Measurements from ENCODE around the gene SMG1.

SMG1 gene

DNA sequence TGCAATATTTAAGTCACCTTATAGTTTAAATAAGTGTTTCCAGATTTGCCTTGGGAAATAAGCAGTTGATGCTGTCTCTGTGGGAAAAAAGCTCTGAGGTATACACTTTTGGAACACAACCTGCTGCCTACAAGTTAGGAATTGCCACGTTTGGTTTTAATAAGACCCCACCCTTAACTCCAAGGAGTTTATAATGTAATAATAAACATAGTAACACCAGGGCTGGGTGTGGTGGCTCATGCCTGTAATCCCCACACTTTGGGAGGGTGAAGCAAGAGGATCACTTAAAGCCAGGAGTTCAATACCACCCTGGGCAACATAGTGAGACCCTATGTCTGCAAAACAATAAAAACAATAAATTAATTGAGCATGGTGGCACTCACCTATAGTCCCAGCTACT is 15.9 kb upstream of the SMG1 start:
- H3K27ac ChIP-seq: no peak overlapping the region
- no peak for TF ChIP-seq ZFX (IDR thresholded peaks at IDR 0.05)
- TF ChIP-seq, protein P1, sequence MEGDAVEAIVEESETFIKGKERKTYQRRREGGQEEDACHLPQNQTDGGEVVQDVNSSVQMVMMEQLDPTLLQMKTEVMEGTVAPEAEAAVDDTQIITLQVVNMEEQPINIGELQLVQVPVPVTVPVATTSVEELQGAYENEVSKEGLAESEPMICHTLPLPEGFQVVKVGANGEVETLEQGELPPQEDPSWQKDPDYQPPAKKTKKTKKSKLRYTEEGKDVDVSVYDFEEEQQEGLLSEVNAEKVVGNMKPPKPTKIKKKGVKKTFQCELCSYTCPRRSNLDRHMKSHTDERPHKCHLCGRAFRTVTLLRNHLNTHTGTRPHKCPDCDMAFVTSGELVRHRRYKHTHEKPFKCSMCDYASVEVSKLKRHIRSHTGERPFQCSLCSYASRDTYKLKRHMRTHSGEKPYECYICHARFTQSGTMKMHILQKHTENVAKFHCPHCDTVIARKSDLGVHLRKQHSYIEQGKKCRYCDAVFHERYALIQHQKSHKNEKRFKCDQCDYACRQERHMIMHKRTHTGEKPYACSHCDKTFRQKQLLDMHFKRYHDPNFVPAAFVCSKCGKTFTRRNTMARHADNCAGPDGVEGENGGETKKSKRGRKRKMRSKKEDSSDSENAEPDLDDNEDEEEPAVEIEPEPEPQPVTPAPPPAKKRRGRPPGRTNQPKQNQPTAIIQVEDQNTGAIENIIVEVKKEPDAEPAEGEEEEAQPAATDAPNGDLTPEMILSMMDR (conservative IDR thresholded peaks at IDR 0.05): no peak

DNA sequence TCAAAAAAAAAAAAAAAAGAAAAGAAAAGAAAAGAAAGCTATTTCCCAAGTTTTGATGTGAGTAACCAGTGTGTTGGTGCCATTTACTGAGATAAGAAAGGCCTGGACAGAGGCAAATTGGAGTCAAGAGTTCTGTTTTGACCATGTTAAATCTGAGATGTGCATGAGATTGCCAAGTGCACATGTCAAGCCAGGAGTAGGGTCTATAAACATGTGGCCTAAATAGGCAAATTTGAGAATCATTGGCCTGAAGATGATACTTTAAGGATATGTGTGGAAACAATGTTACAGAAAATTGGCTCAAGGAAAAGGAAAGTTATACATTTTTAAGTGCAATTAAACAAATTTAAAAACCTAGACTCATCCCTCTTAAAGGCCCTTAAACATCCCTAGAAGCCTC is 15.3 kb upstream of the SMG1 start:
- no peak overlapping the region for H3K27ac ChIP-seq
- TF ChIP-seq, protein P1 (conservative IDR thresholded peaks at IDR 0.05): no peak
- TF ChIP-seq ZFX (IDR thresholded peaks at IDR 0.05): no peak

DNA sequence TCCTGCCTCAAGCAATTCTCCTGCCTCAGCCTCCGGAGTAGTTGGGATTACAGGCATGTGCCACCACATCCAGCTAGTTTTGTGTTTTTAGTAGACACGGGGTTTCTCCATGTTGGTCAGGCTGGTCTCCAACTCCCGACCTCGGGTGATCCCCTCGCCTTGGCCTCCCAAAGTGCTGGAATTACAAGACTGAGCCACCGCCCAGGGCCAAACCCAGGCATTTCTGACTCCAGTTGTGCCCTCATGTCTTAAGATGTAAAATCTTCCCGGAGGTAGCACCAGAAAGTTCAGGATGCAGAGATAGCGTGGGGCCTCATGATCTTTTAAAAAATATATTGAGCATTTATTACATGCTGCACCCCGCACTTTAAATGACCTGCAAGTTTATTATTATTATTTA is 12.8 kb upstream of the SMG1 start:
- no peak for TF ChIP-seq ZFX (IDR thresholded peaks at IDR 0.05)
- TF ChIP-seq, protein P1 (conservative IDR thresholded peaks at IDR 0.05): no peak
- H3K27ac ChIP-seq: no peak overlapping the region

DNA sequence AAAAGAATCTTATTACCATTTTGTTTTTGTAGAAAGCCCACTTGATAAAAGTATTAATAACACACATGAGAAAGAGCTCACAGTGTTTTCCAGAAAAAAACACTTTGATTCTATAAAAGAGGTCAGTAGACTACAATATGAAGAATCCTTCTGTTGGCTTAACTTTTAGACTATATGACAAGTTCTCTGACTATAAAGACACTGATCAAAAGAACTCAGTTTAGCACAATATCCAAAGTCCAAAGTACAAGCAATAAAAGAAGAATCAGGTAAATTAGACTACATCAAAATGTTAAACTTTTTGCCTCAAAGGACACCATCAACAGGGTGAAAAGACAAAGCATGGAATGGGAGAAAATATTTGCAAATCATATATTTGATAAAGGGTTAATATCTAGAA is 11.2 kb upstream of the SMG1 start:
- no peak overlapping the region for H3K27ac ChIP-seq
- TF ChIP-seq, protein P1 (conservative IDR thresholded peaks at IDR 0.05): no peak
- TF ChIP-seq ZFX (IDR thresholded peaks at IDR 0.05): no peak

DNA sequence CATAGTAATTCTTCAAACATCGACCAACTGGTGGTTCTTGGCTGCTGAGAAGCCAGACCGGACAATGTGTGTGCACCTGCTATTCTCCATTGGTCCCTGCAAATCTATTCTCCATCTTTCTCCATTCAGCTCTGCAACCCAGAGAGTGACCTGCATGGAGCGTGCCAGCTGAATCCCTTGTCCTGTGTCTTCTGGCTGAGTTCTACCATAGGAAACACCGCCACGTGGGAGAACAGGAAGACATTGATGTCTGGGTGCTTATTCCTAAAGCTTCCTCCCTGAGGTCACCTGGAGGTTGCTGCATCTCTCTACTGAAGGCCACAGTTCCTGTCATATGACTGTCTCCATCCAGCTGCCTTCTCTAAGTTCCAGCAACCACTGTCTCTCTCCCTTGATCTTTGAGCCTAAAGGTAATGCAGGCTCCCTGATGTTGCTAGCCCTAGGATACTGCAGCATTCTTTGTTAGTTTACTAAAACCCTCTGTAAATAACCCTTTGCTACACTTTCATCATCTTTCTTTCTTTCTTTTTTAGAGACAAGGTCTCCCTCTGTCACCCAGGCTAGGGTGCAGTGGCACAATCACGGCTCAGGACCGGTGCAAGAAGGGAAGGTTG is 10.6 kb upstream of the SMG1 start:
- TF ChIP-seq ZFX (IDR thresholded peaks at IDR 0.05): no peak
- TF ChIP-seq, protein P1 (conservative IDR thresholded peaks at IDR 0.05): no peak
- no peak overlapping the region for H3K27ac ChIP-seq

DNA sequence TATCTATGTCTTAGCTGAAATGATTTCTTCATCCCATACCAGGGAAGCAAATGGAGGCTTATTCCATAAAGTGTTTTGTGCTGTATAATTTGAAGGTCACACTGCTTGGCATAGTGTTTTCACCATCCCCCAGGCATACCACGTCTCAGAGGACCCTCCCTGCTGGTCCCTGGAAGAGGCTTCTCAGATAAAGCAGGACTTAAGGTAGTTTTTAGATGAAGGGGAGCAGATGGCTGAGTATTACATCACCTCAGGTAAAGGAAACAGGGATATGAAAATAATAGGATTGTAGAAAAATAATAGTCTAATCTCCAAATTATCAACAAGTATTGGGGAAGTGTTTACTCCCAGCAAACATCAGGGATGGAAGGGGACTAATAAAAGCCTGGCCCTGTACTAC is 7.3 kb upstream of the SMG1 start:
- TF ChIP-seq, protein P1 (conservative IDR thresholded peaks at IDR 0.05): no peak
- H3K27ac ChIP-seq: no peak overlapping the region

DNA sequence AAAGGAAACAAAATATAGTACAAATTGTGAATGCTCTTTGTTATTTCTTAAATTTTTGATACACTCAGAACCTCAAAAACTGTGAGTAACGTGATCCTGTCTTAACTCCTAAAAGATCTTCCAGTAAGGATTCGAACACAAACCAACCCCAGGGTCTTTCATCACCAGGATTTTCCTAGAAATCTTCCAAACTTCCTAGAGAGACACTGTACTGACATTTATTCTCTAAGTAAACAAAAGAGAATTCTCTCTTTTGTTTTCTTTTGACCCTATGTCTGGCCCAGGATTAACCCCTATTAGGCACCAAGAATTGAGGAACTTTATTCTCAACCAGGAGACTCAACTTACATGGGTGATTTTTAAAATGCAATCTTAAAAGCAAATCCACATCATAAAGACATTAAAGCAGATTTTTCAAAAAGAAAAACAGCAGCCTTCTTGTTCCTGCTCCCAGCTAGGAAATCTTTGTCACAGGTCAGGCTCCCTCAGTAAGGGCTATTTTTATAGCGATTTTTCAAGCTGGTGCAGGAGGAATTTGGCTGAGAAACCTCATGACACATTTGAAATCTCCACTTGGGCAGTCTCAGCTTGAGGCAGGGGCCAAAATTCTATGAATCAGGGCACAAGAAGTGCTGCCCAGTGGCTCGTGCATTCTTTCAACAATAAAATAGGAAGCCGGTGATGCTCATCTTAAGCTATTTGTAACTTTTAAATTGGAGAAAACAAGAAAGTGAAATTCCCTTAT is 6.2 kb upstream of the SMG1 start:
- TF ChIP-seq, protein P1 (conservative IDR thresholded peaks at IDR 0.05): no peak
- no peak for TF ChIP-seq ZFX (IDR thresholded peaks at IDR 0.05)
- H3K27ac ChIP-seq: no peak overlapping the region

All from C4-2B (cell line).